HCT116 (cell line): ENCODE results near the gene TCEA3. TPM values are rescaled to one million over a fixed set of nuclear protein-coding genes. Genes with fewer than 3 reads are reported as not detected.

Source experiments
- ATAC-seq: fragments of 200-7000 bp; cut with Tn5 transposase; 2 replicates; pipeline ENCODE4 v1.9.1; 2020; ENCODE audit warnings: mild to moderate bottlenecking, moderate library complexity
- BruUV-seq: library from RNA; stranded (reverse); fragments of 400-500 nt; replicated peaks from 2 replicates; lab custom pipeline; 2021; lab: Mats Ljungman, UMichigan
- CTCF ChIA-PET: fragments of 300-600 bp; sonication (Branson Sonifier 250); formaldehyde crosslinking; loops from one replicate; lab custom pipeline; 2021; ENCODE audit warnings: antibody characterized with exemption; lab: Charles Lee
- POLR2A ChIA-PET: fragments of 300-600, 350-600 bp; sonication (Branson Sonifier 250); formaldehyde crosslinking; loops from one replicate; lab custom pipeline; 2021; ENCODE audit warnings: antibody characterized with exemption; lab: Charles Lee
- RAD21 ChIA-PET, 2 experiments: fragments of 300-600 bp; sonication (Branson Sonifier 250); formaldehyde crosslinking; loops; one replicate each; lab custom pipeline; 2023; ENCODE audit warnings: low total read pairs in 2 of 2; ENCODE audit not compliant: uncharacterized antibody in 2 of 2, unreplicated experiment in 2 of 2, low non-redundant PET in 1 of 2; lab: Charles Lee
- DNase-seq: peaks from one replicate; pipeline ENCODE4 v3.0.0-alpha.2; 2010; ENCODE audit warnings: low read depth, low spot score
- H2AFZ ChIP-seq: fragments of 200-600 bp; shearing (Covaris generic), sonication (generic); 2 replicates; pipeline ENCODE4 v1.6.1; 2017; ENCODE audit warnings: low read depth, mixed run types, mixed read lengths, antibody characterized with exemption, low read length; ENCODE audit not compliant: poor library complexity, severe bottlenecking
- H3K27ac ChIP-seq: 2 replicates; pipeline ENCODE4 v1.5.1; 2012; ENCODE audit warnings: low read depth, low read length
- H3K27me3 ChIP-seq: fragments of 200-600 bp; sonication (generic); 2 replicates; pipeline ENCODE4 v1.6.1; 2016; ENCODE audit warnings: mixed run types, low read length, mixed read lengths; ENCODE audit not compliant: insufficient read depth
- H3K36me3 ChIP-seq, 2 experiments: fragments of 200-500 bp in 1 of 2; fragments of 200-600 bp in 1 of 2; sonication (Bioruptor generic) in 1 of 2; sonication (generic) in 1 of 2; 2 replicates each; pipeline versions ENCODE4 v1.5.1 to v1.6.1; 2014 to 2016; ENCODE audit warnings: low read length in 2 of 2, inconsistent platforms in 1 of 2, mixed read lengths in 1 of 2, mixed run types in 1 of 2; ENCODE audit not compliant: insufficient read depth in 2 of 2, control insufficient read depth in 1 of 2
- H3K4me1 ChIP-seq, 2 experiments: fragments of 200-600 bp in 1 of 2; sonication (generic) in 1 of 2; 2 replicates each; pipeline versions ENCODE4 v1.5.1 to v1.6.1; 2012 to 2017; ENCODE audit warnings: low read length in 2 of 2, inconsistent platforms in 1 of 2, mild to moderate bottlenecking in 1 of 2, mixed read lengths in 1 of 2, mixed run types in 1 of 2, moderate library complexity in 1 of 2; ENCODE audit not compliant: insufficient read depth in 2 of 2, control insufficient read depth in 1 of 2
- H3K4me2 ChIP-seq: fragments of 200-600 bp; sonication (generic); 2 replicates; pipeline ENCODE4 v1.6.1; 2017; ENCODE audit warnings: mixed run types, low read length, mixed read lengths
- H3K4me3 ChIP-seq, 2 experiments: fragments of 200-600 bp in 1 of 2; sonication (generic) in 1 of 2; replicated peaks in 1 of 2; 2 replicates each; pipeline ENCODE4 v1.5.1; 2011 to 2016; ENCODE audit warnings: low read length in 2 of 2, control low read depth in 1 of 2, low read depth in 1 of 2, mild to moderate bottlenecking in 1 of 2, mixed read lengths in 1 of 2, mixed run types in 1 of 2
- H3K79me2 ChIP-seq: fragments of 200-600 bp; sonication (generic); 2 replicates; pipeline ENCODE4 v1.6.1; 2017; ENCODE audit warnings: mild to moderate bottlenecking, mixed run types, low read length, moderate library complexity, mixed read lengths; ENCODE audit not compliant: insufficient read depth
- H3K9ac ChIP-seq: fragments of 200-600 bp; sonication (generic); 2 replicates; pipeline ENCODE4 v1.6.1; 2016; ENCODE audit warnings: low read length, mixed read lengths
- H3K9me2 ChIP-seq: fragments of 200-600 bp; sonication (generic), shearing (Covaris generic); 2 replicates; pipeline ENCODE4 v1.6.1; 2017; ENCODE audit warnings: mixed run types, mild to moderate bottlenecking, moderate library complexity; ENCODE audit not compliant: insufficient read depth
- H3K9me3 ChIP-seq, 2 experiments: fragments of 200-500 bp in 1 of 2; fragments of 200-600 bp in 1 of 2; sonication (Bioruptor generic) in 1 of 2; sonication (generic) in 1 of 2; 2 replicates each; pipeline ENCODE4 v1.6.1; 2014 to 2017; ENCODE audit warnings: low read length in 2 of 2, mixed read lengths in 2 of 2, inconsistent platforms in 1 of 2, low read depth in 1 of 2, mild to moderate bottlenecking in 1 of 2, mixed run types in 1 of 2, moderate library complexity in 1 of 2; ENCODE audit not compliant: control insufficient read depth in 1 of 2, insufficient read depth in 1 of 2
- H4K20me1 ChIP-seq: fragments of 200-600 bp; sonication (generic), shearing (Covaris generic); 2 replicates; pipeline ENCODE4 v1.6.1; 2017; ENCODE audit warnings: mixed run types, mild to moderate bottlenecking, moderate library complexity; ENCODE audit not compliant: insufficient read depth
- ATF3 ChIP-seq: IDR thresholded peaks from 2 replicates; pipeline ENCODE4 v1.6.1; 2012
- REST ChIP-seq: IDR thresholded peaks from 2 replicates; pipeline ENCODE4 v1.6.1; 2012; ENCODE audit warnings: low read depth
- SP1 ChIP-seq: IDR thresholded peaks from 2 replicates; pipeline ENCODE4 v1.6.1; 2012; ENCODE audit warnings: low read depth
- SRF ChIP-seq: IDR thresholded peaks from 2 replicates; pipeline ENCODE4 v1.6.1; 2012; ENCODE audit warnings: low read depth
- YY1 ChIP-seq: IDR thresholded peaks from 2 replicates; pipeline ENCODE4 v1.6.1; 2011; ENCODE audit warnings: low read length, low read depth, moderate library complexity, mild to moderate bottlenecking; ENCODE audit not compliant: insufficient replicate concordance; ENCODE audit errors: extremely low read depth
- ZFX ChIP-seq: fragments of 450-650 bp; IDR thresholded peaks from 2 replicates; pipeline ENCODE4 v1.6.1; 2017
- ZNF274 ChIP-seq: fragments of 200-500 bp; sonication (Bioruptor generic); IDR thresholded peaks from 2 replicates; pipeline ENCODE4 v1.6.1; 2014; ENCODE audit warnings: mild to moderate bottlenecking, low read depth, low read length, inconsistent platforms
- intact Hi-C: fragments of 100-400 bp; cut with micrococcal nuclease; formaldehyde crosslinking; loops from 2 replicates; pipeline ENCODE4 v1.10.0; 2022
- total RNA-seq: library from RNA; stranded (reverse); gene quantifications from one replicate; pipeline ENCODE4 v1.2.1, GENCODE V29; 2021; ENCODE audit not compliant: unreplicated experiment

TCEA3 gene
- total RNA-seq, 1 experiment from 2014 or later = 3.7 TPM

GRCh38 chr1:23343221-23344110 lies 81.1 kb downstream of the TCEA3 start:
- ChIA-PET RAD21 (interaction anchor here (0.9 to 1.7 kb wide), 3 partner anchors 25 to 60 kb away, joined by 3 to 10 read pairs (median 5); no protein-coding TSS in a partner anchor), CTCF (interaction anchor here (0.7 to 1.7 kb wide), 3 partner anchors 25 to 61 kb away, joined by 5 to 12 read pairs (median 8); no protein-coding TSS in a partner anchor), POLR2A (interaction anchor here (0.8 to 2.4 kb wide), 12 partner anchors 9 to 369 kb away, joined by 3 to 30 read pairs (median 4); partner anchors contain the start of genes ASAP3, E2F2 and ZNF436)
- intact Hi-C loops = loop anchor here (2.0 to 10.0 kb wide), 2 partner anchors 61 to 191 kb away; partner anchors contain the start of gene E2F2
- H3K9me3 ChIP-seq = no peaks in the 10 kb centered on the region
- peaks cover 56% of the 10 kb centered on the region for H3K79me2 ChIP-seq
- H3K4me1 ChIP-seq = peaks cover 11 to 44% of the 10 kb centered on the region in 2 experiments
- no peaks in the 10 kb centered on the region for H3K27me3 ChIP-seq
- H4K20me1 ChIP-seq = peaks cover 44% of the 10 kb centered on the region
- ATAC-seq (peak; percentile 31), DNase-seq (no peak)
- peak overlapping the region; percentile 90 for H3K4me2 ChIP-seq
- peak overlapping the region; percentile 85 for H3K27ac ChIP-seq
- TF ChIP-seq ZNF274 (no peak), YY1 (no peak), ZFX (peak; percentile 97), SP1 (no peak), REST (no peak), ATF3 (no peak), SRF (no peak)
- TSS peak; percentile 44 for BruUV-seq
- H2AFZ ChIP-seq = no peak overlapping the region
- peaks cover 0 to 15% of the 10 kb centered on the region in 2 experiments; a peak in 2 of 4 replicates for H3K36me3 ChIP-seq
- peak overlapping the region; percentile 85 for H3K9ac ChIP-seq
- peak overlapping the region; percentile 71 to 76 for H3K4me3 ChIP-seq
- no peaks in the 10 kb centered on the region for H3K9me2 ChIP-seq
